HepG2 (cell line): ENCODE measurements around the gene NLRC5. TPM values are rescaled to one million over a fixed set of nuclear protein-coding genes. Genes with fewer than 3 reads are reported as not detected.

Source experiments
- DR1 ChIP-seq: sonication (generic); formaldehyde crosslinking; IDR thresholded peaks from 2 replicates; pipeline ENCODE4 v1.8.0; 2021; ENCODE audit warnings: mild to moderate bottlenecking, missing genetic modification reagents, inconsistent platforms
- HDAC6 ChIP-seq: fragments of 200-600 bp; sonication (generic); IDR thresholded peaks from 2 replicates; pipeline ENCODE4 v1.7.0; 2017; ENCODE audit warnings: mild to moderate bottlenecking, antibody characterized with exemption, low read length, low read depth
- HOXA9 ChIP-seq: sonication (generic); formaldehyde crosslinking; IDR thresholded peaks from 2 replicates; pipeline ENCODE4 v1.8.1; 2022; ENCODE audit warnings: missing genetic modification reagents, mild to moderate bottlenecking, moderate library complexity, borderline replicate concordance
- NCOA5 ChIP-seq: sonication (generic); formaldehyde crosslinking; IDR thresholded peaks from 2 replicates; pipeline ENCODE4 v1.4.0; 2020; ENCODE audit warnings: missing genetic modification reagents
- NFE2L2 ChIP-seq: fragments of 150-350 bp; IDR thresholded peaks from 2 replicates; pipeline ENCODE4 v1.6.1; 2014; ENCODE audit warnings: low read length
- PITX1 ChIP-seq: sonication (generic); formaldehyde crosslinking; IDR thresholded peaks from 2 replicates; pipeline ENCODE4 v1.5.1; 2020; ENCODE audit warnings: mild to moderate bottlenecking, missing genetic modification reagents
- PRDM4 ChIP-seq: sonication (generic); formaldehyde crosslinking; IDR thresholded peaks from 2 replicates; pipeline ENCODE4 v1.9.0; 2021; ENCODE audit warnings: missing genetic modification reagents, borderline replicate concordance
- RAD51 ChIP-seq: fragments of 450-650 bp; IDR thresholded peaks from 2 replicates; pipeline ENCODE4 v1.6.1; 2016; ENCODE audit warnings: borderline replicate concordance
- SMAD3 ChIP-seq: sonication (generic); formaldehyde crosslinking; IDR thresholded peaks from 2 replicates; pipeline ENCODE4 v1.4.0; 2020; ENCODE audit warnings: missing genetic modification reagents
- SMARCC2 ChIP-seq: fragments of 450-650 bp; IDR thresholded peaks from 2 replicates; pipeline ENCODE4 v1.6.1; 2017; ENCODE audit warnings: antibody characterized with exemption, mild to moderate bottlenecking
- SMYD3 ChIP-seq: sonication (generic); formaldehyde crosslinking; IDR thresholded peaks from 2 replicates; pipeline ENCODE4 v1.8.1; 2023; ENCODE audit warnings: mild to moderate bottlenecking, missing genetic modification reagents
- SRSF4 ChIP-seq: fragments of 200-400 bp; formaldehyde crosslinking; IDR thresholded peaks from one replicate; pipeline ENCODE4 v1.6.1; 2018; ENCODE audit warnings: mild to moderate bottlenecking, low read depth, low read length, moderate library complexity; ENCODE audit not compliant: poor library complexity, severe bottlenecking
- ZBTB21 ChIP-seq: sonication (generic); formaldehyde crosslinking; IDR thresholded peaks from 2 replicates; pipeline ENCODE4 v1.4.0; 2020; ENCODE audit warnings: missing genetic modification reagents
- ZMYM3 ChIP-seq: sonication (generic); formaldehyde crosslinking; IDR thresholded peaks from 2 replicates; pipeline ENCODE4 v1.5.1; 2020; ENCODE audit warnings: mild to moderate bottlenecking, missing genetic modification reagents
- ZNF224 ChIP-seq: sonication (generic); formaldehyde crosslinking; IDR thresholded peaks from 2 replicates; pipeline ENCODE4 v1.5.0; 2020; ENCODE audit warnings: mild to moderate bottlenecking, missing genetic modification reagents
- ZNF367 ChIP-seq: sonication (generic); formaldehyde crosslinking; IDR thresholded peaks from 2 replicates; pipeline ENCODE4 v1.4.0; 2020; ENCODE audit warnings: missing genetic modification reagents, borderline replicate concordance
- ZNF605 ChIP-seq: sonication (generic); formaldehyde crosslinking; IDR thresholded peaks from 2 replicates; pipeline ENCODE4 v1.8.0; 2022; ENCODE audit warnings: mild to moderate bottlenecking, missing genetic modification reagents
- ZNF800 ChIP-seq: sonication (generic); formaldehyde crosslinking; IDR thresholded peaks from 2 replicates; pipeline ENCODE4 v1.4.0; 2020; ENCODE audit warnings: missing genetic modification reagents
- ZSCAN29 ChIP-seq: sonication (generic); formaldehyde crosslinking; conservative IDR thresholded peaks from 2 replicates; pipeline ENCODE4 v1.4.0; 2020; ENCODE audit warnings: mild to moderate bottlenecking, missing genetic modification reagents
- polyA plus RNA-seq, 8 experiments: library from polyadenylated mRNA; depleted of rRNA in 3 of 8; stranded (reverse) in 7 of 8; unstranded in 1 of 8; fragments of >200 nt; fragmentation: Illumina TruSeq in 4 of 8; extraction: Trizol in 4 of 8; gene quantifications; 2 replicates each; pipeline versions ENCODE4 v1.2.1 to v1.2.3, GENCODE V29; 2011 to 2016; ENCODE audit warnings: low read depth in 4 of 8, missing spikeins in 1 of 8, mixed read lengths in 1 of 8; ENCODE audit not compliant: insufficient read depth in 1 of 8
- total RNA-seq, 5 experiments: library from RNA; depleted of rRNA; stranded (reverse); fragments of >200 nt; fragmentation: Illumina TruSeq; extraction: Trizol; gene quantifications; 2 replicates each; pipeline ENCODE4 v1.2.3, GENCODE V29; 2016; ENCODE audit warnings: low read depth in 1 of 5
- TF ChIP-seq, protein P1 (sequence below): sonication (generic); formaldehyde crosslinking; conservative IDR thresholded peaks from 2 replicates; pipeline ENCODE4 v1.8.0; 2022; ENCODE audit warnings: mild to moderate bottlenecking, moderate library complexity, missing genetic modification reagents
- TF ChIP-seq, protein P2 (sequence below): sonication (generic); formaldehyde crosslinking; IDR thresholded peaks from 2 replicates; pipeline ENCODE4 v1.9.0; 2022; ENCODE audit warnings: missing genetic modification reagents, mild to moderate bottlenecking, borderline replicate concordance

The NLRC5 gene
- total and polyA plus RNA-seq, 2 of the 13 experiments (the other 11 are each of a cell fraction or from before 2014, with no cell fraction given) = 6.3 to 12.7 TPM

DNA sequence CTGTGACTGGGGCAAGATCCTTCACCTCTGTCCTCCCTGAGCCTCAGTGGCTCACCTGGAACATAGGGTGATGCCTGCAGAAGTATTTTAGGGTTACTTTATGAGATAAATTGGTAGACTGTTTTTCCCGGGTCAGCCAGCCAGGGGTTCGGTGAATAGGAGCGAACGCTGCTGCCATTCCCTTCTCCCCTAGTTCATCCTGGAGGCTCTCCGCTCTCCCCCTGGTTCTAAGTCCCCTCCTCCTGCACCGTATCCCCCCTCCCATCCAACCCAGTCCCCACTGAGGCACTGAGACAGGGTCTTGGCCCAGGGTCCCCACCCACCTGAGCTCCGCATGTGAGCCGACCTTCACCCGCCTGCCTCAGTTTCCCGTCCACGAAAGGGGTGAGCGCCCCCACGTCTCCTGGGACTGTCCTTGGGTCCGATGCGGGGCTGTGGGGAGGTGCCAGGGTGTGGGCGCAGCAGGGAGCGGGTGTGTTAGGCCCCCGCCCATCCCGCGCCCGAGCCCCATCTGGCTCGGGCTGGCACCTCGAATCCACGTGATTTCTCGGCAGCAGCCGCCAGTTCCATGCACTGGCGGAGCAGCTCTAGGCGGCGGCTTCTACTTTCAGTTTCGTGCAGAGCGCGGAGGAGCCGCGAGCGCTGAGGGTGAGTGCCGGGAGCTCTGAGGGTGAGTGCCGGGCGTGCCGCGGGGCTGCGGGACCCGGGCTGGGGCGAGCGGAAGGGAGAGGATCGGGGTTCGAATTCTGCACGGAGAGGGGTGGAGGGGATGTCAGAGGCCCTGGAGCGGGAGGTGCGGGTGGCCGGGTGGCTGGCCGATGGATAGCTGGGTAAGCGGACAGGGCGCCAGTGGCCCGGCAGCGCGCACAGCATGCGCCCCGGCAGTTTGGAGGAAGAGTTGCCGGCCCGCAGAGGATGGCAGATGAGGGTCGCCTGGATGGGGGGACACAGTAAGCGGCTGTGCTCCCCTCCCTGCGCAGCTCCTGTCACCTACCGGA is at the start of gene NLRC5 (continued):
- TF ChIP-seq, protein P1, sequence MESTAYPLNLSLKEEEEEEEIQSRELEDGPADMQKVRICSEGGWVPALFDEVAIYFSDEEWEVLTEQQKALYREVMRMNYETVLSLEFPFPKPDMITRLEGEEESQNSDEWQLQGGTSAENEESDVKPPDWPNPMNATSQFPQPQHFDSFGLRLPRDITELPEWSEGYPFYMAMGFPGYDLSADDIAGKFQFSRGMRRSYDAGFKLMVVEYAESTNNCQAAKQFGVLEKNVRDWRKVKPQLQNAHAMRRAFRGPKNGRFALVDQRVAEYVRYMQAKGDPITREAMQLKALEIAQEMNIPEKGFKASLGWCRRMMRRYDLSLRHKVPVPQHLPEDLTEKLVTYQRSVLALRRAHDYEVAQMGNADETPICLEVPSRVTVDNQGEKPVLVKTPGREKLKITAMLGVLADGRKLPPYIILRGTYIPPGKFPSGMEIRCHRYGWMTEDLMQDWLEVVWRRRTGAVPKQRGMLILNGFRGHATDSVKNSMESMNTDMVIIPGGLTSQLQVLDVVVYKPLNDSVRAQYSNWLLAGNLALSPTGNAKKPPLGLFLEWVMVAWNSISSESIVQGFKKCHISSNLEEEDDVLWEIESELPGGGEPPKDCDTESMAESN = no peak
- TF ChIP-seq PRDM4 (CRISPR knock-in tag) (no peak), ZSCAN29 (CRISPR knock-in tag) (no peak), ZNF800 (CRISPR knock-in tag) (peak; percentile 100), NCOA5 (CRISPR knock-in tag) (no peak), SMYD3 (no peak), HDAC6 (peak; percentile 71; the same call in 1 of the 2 replicates), DR1 (CRISPR knock-in tag) (no peak), ZNF224 (peak; percentile 63; the same call in 1 of the 2 replicates), RAD51 (no peak), ZNF367 (no peak), SMARCC2 (no peak), NFE2L2 (no peak), ZBTB21 (no peak), SRSF4 (no peak), HOXA9 (CRISPR knock-in tag) (no peak), PITX1 (CRISPR knock-in tag) (no peak; the same call in 1 of the 2 replicates), SMAD3 (CRISPR knock-in tag) (no peak), ZMYM3 (CRISPR knock-in tag) (peak; percentile 92), ZNF605 (CRISPR knock-in tag) (peak; percentile 76)
- TF ChIP-seq, protein P2, sequence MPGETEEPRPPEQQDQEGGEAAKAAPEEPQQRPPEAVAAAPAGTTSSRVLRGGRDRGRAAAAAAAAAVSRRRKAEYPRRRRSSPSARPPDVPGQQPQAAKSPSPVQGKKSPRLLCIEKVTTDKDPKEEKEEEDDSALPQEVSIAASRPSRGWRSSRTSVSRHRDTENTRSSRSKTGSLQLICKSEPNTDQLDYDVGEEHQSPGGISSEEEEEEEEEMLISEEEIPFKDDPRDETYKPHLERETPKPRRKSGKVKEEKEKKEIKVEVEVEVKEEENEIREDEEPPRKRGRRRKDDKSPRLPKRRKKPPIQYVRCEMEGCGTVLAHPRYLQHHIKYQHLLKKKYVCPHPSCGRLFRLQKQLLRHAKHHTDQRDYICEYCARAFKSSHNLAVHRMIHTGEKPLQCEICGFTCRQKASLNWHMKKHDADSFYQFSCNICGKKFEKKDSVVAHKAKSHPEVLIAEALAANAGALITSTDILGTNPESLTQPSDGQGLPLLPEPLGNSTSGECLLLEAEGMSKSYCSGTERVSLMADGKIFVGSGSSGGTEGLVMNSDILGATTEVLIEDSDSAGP (CRISPR knock-in tag) = peak; percentile 79; the same call in 1 of the 2 replicates
